Endothelial cell (in vitro differentiated cells): ENCODE measurements around the gene KLRK1. TPM values are rescaled to one million over a fixed set of nuclear protein-coding genes. Genes with fewer than 3 reads are reported as not detected.
"Not testable (repeated sequence)": the region's sequence is repeated elsewhere in the genome, so short reads cannot be mapped to it uniquely, and the experiment has no call there.

Experiments
- DNase-seq: peaks from one replicate; pipeline ENCODE4 v3.0.0; 2021; ENCODE audit warnings: low spot score
- H3K27ac Mint-ChIP-seq: one replicate; pipeline ENCODE4 v1.8.0; 2021; ENCODE audit warnings: mixed read lengths, inconsistent platforms; ENCODE audit not compliant: unreplicated experiment
- H3K27me3 Mint-ChIP-seq: one replicate; pipeline ENCODE4 v1.8.0; 2021; ENCODE audit warnings: mild to moderate bottlenecking, moderate library complexity, mixed read lengths, inconsistent platforms; ENCODE audit not compliant: unreplicated experiment
- H3K36me3 Mint-ChIP-seq: one replicate; pipeline ENCODE4 v1.8.0; 2021; ENCODE audit warnings: mild to moderate bottlenecking, low read depth, mixed read lengths, inconsistent platforms; ENCODE audit not compliant: unreplicated experiment
- H3K4me1 Mint-ChIP-seq: one replicate; pipeline ENCODE4 v1.8.0; 2021; ENCODE audit warnings: mild to moderate bottlenecking, mixed read lengths, inconsistent platforms; ENCODE audit not compliant: unreplicated experiment
- H3K4me3 Mint-ChIP-seq: one replicate; pipeline ENCODE4 v1.8.0; 2021; ENCODE audit warnings: mild to moderate bottlenecking, mixed read lengths, inconsistent platforms; ENCODE audit not compliant: unreplicated experiment
- H3K9me3 Mint-ChIP-seq: one replicate; pipeline ENCODE4 v1.8.0; 2021; ENCODE audit warnings: mixed read lengths, inconsistent platforms; ENCODE audit not compliant: unreplicated experiment
- total RNA-seq: library from RNA; stranded (reverse); fragmentation: NEBNext Ultra II Directional; extraction: Animal tissue kit (Norgen Biotek cat#: 25700); gene quantifications from one replicate; pipeline ENCODE4 v1.2.1, GENCODE V29; 2021; ENCODE audit not compliant: unreplicated experiment
- TF ChIP-seq, protein P1 (sequence below): fragments of 200-600 bp; sonication (generic); IDR thresholded peaks from one replicate; pipeline ENCODE4 v1.5.0; 2021; ENCODE audit warnings: antibody characterized with exemption; ENCODE audit not compliant: unreplicated experiment

Gene KLRK1
- total RNA-seq, 1 donor from 2014 or later = not detected

DNA sequence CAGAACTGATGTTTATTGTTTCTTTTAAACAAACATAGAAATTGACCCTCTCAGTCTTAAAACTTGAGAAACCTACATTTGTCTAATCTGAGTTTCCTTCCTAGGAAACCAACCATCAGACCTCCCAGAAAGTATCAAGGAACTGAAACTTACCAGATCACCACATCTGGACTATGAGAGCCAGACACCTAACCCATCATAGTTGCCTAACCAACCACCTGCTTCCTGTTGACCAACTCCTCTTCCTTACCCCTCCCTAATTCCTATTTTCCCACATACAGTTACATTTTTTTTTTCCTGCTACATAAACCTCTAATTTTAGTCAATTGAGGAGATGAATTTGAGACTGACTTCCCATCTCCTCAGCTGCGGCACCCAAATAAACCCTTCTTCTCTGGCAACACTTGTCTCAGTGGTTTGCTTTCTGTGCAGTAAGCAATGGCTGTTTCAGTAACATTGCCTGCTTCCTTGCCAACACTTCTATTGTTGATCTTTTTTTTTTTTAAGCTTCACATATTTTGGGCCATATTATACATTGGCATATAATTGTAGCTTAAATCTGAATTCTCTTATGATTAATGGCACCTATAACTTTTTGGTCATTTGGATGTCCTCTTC, 47.8 kb downstream of the KLRK1 start:
- no peaks in the 10 kb centered on the region for H3K9me3 Mint-ChIP-seq
- TF ChIP-seq, protein P1, sequence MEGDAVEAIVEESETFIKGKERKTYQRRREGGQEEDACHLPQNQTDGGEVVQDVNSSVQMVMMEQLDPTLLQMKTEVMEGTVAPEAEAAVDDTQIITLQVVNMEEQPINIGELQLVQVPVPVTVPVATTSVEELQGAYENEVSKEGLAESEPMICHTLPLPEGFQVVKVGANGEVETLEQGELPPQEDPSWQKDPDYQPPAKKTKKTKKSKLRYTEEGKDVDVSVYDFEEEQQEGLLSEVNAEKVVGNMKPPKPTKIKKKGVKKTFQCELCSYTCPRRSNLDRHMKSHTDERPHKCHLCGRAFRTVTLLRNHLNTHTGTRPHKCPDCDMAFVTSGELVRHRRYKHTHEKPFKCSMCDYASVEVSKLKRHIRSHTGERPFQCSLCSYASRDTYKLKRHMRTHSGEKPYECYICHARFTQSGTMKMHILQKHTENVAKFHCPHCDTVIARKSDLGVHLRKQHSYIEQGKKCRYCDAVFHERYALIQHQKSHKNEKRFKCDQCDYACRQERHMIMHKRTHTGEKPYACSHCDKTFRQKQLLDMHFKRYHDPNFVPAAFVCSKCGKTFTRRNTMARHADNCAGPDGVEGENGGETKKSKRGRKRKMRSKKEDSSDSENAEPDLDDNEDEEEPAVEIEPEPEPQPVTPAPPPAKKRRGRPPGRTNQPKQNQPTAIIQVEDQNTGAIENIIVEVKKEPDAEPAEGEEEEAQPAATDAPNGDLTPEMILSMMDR = no peak
- no peak overlapping the region for H3K27ac Mint-ChIP-seq
- H3K4me1 Mint-ChIP-seq = no peaks in the 10 kb centered on the region
- no peak for DNase-seq
- H3K27me3 Mint-ChIP-seq = peaks cover 1% of the 10 kb centered on the region
- H3K4me3 Mint-ChIP-seq = no peak overlapping the region
- peaks cover 5% of the 10 kb centered on the region for H3K36me3 Mint-ChIP-seq

DNA sequence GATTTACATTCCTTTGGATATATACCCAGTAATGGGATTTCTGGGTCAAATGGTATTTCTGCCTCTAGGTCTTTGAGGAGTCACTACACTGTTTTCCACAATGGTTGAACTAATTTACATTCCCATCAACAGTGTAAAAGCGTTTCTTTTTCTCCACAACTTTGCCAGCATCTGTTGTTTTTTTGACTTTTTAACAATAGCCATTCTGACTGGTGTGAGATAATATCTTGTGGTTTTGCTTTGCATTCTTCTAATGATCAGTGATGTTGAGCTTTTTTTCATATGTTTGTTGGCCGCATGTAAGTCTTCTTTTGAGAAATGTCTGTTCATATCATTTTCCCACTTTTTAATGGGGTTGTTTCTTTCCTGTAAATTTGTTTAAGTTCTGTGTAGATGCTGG, 48.9 kb downstream of the KLRK1 start:
- not testable (repeated sequence) for H3K27ac Mint-ChIP-seq, H3K9me3 Mint-ChIP-seq, DNase-seq, H3K4me3 Mint-ChIP-seq, H3K4me1 Mint-ChIP-seq, H3K27me3 Mint-ChIP-seq, H3K36me3 Mint-ChIP-seq

DNA sequence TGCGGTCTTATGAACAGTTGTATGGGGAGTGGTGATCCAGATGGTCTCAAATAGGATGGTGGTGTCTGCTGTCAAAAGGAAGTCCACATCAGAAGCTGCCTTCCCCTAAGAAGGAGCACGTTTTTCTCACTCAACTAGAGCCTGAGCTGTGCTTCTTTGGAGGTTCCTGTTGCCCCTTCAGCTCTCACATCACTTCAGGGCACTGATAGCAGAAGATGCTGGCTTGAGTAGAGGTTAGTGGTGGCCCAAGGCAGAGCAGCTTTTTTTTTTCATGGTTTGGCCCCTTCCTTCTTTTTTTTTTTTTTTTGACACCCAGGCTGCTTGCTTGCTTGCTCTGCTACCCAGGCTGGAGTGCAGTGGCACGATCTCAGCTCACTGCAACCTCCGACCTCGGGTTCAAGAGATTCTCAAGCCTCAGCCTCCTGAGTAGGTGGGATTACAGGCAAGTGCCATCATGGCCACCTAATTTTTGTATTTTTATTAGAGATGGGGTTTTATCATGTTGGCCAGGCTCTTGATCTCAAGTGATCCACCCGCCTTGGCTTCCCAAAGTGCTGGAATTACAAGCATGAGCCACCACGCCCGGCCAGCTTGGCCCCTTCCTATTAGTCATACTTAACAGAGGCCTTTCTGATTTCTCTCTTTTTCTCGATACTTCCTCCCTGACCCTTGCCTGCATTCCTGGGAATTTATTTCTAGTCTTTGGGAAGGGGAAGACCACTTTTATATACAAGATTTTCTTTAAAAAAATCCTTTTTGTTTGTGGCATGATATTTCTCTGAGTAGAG, 50.6 kb downstream of the KLRK1 start:
- peaks cover 1% of the 10 kb centered on the region for H3K27me3 Mint-ChIP-seq
- H3K4me1 Mint-ChIP-seq = no peaks in the 10 kb centered on the region
- H3K9me3 Mint-ChIP-seq = no peaks in the 10 kb centered on the region
- no peak overlapping the region for H3K4me3 Mint-ChIP-seq
- peaks cover 5% of the 10 kb centered on the region for H3K36me3 Mint-ChIP-seq
- TF ChIP-seq, protein P1 = no peak
- H3K27ac Mint-ChIP-seq = no peak overlapping the region
- no peak for DNase-seq

DNA sequence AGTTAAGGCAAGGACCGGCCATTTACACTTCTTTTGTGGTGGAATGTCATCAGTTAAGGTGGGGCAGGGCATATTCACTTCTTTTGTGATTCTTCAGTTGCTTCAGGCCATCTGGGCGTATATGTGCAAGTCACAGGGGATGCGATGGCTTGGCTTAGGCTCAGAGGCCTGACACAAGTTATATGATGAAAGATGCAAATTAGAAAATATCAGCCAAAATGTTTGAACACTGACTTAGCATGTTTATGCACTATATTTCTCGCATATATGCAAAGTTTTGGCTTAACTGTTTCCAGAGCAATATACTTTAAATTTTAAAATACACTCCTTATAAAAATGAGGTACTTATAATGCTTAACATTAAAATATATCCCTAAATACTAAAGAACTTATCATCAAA, 51.4 kb downstream of the KLRK1 start:
- not testable (repeated sequence) for H3K27me3 Mint-ChIP-seq, H3K4me1 Mint-ChIP-seq, H3K36me3 Mint-ChIP-seq, H3K9me3 Mint-ChIP-seq, H3K4me3 Mint-ChIP-seq, DNase-seq, H3K27ac Mint-ChIP-seq

DNA sequence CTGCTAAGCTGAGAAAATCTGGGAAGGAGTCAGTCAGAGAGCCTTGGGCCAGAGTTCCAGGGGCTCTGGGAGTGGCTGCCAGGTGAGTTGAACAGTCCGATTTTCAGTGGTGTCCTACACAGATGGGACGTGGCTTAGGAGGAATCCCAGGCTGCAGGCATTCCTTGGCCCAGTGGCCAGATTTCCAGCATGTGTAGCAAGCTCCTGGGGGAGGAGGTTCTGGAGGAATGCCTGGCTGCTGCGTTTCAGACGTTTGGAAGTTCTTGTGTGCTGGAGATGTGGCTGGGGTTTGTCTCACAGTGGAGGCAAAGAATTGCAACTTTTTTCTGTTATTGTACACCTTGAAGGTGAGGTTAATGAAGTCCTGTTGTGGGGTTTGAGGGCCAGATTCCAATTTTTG, 53.6 kb downstream of the KLRK1 start:
- H3K4me3 Mint-ChIP-seq, H3K36me3 Mint-ChIP-seq, H3K9me3 Mint-ChIP-seq, H3K27ac Mint-ChIP-seq, H3K27me3 Mint-ChIP-seq, H3K4me1 Mint-ChIP-seq, DNase-seq: not testable (repeated sequence)

DNA sequence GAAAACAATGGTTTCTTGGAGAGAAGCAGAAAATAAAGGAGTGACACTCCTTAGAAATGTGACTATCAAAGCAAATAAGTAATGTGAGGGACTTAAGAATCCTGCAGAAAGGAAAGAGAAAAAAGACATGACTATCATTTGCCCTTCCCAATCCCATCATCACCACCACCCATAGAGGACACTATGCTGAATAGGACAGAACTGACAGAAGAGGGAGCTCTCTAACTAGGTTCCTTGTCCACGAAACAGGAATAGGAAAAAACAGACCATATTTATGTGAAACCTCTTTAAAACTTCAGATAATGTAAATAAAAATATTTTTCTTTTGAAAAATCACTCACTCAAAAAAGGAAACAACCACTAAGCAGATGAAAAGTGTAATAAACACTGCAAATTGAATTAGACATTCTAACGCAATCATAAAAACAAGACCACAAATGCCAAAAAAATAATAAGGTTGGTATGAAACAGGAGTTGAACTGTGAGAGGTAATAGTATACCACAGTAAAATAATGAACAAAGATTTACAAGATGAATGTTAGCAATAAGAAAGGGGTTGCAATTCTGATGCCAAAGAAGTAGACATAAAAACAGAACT, 58.1 kb downstream of the KLRK1 start:
- Mint-ChIP-seq H3K9me3 (no peaks in the 10 kb centered on the region), H3K36me3 (no peaks in the 10 kb centered on the region), H3K27me3 (peaks cover 1% of the 10 kb centered on the region), H3K4me1 (no peaks in the 10 kb centered on the region), H3K4me3 (no peak overlapping the region), H3K27ac (no peak overlapping the region)
- TF ChIP-seq, protein P1 = no peak
- DNase-seq = peak; percentile 18

DNA sequence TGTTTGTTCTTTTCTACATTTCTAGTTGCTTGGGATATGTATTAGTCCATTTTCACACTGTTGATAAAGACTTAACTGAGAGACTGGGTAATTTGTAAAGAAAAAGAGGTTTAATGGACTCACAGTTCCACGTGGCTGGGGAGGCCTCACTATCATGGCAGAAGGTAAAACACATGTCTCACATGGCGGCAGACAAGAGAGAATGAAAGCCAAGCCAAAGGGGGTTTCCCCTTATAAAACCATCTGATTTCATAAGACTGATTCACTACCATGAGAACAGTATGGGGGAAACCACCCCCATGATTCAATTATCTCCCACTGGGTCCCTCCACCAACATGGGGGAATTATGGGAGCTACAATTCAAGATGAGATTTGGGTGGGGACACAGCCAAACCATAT, 61.1 kb downstream of the KLRK1 start:
- not testable (repeated sequence) for H3K27me3 Mint-ChIP-seq, H3K9me3 Mint-ChIP-seq, H3K4me3 Mint-ChIP-seq, H3K36me3 Mint-ChIP-seq, H3K4me1 Mint-ChIP-seq, DNase-seq, H3K27ac Mint-ChIP-seq
